CD4-positive, alpha-beta T cell treated with Interleukin-2 at 100 ng/mL for 4 hours (primary cell): ENCODE data around the gene RNF5.
"Not testable (repeated sequence)": the region's sequence is repeated elsewhere in the genome, so short reads cannot be mapped to it uniquely, and the experiment has no call there.

Source experiments
- DNase-seq: peaks from one replicate; pipeline ENCODE4 v3.0.0-alpha.2; 2020; ENCODE audit warnings: low spot score

RNF5 gene

DNA sequence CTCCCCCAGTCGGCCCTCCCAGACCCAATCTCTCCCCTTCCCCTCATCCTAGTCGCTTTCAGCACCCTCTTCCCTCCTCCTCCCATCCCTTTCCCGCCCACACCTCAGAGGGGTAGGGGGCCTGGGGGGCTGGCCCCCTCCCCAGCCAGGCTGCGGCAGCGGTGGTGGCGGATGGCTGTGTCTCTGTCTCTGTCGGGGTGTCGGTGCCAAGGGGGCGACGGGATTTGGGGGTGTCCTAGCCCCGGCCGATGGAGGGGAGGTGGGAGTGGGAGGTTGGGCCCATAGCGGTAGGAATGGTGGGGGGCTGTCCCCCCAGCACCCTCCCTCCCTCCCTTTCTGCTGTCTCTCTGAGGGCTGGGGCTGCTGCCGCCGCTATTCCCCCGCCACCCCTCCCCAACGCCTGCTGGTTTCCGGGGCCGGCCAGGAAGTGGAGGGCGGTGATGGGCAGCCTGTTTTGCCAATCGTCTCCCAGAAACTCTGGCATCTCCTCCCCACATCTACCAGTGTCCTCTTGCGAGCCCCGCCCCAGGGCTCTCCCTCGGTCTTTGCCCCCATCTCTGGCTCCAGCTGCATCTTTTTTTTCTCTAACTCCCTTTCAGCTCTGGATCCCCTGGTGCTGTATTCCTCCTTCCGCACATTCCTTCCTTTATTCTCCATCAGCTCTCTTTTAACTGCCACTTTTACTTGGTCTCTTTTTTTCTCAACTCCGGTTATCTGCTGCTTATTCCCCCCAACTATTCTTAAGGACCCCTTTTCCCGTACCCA is 2.3 kb upstream of the RNF5 start, which contains the start of gene AGPAT1:
AGPAT1 (minus strand) TSS at position 374 of the 765 bp plus-strand sequence. CDS start 4,588 bp downstream, outside the sequence.
- DNase-seq: peak; percentile 98

DNA sequence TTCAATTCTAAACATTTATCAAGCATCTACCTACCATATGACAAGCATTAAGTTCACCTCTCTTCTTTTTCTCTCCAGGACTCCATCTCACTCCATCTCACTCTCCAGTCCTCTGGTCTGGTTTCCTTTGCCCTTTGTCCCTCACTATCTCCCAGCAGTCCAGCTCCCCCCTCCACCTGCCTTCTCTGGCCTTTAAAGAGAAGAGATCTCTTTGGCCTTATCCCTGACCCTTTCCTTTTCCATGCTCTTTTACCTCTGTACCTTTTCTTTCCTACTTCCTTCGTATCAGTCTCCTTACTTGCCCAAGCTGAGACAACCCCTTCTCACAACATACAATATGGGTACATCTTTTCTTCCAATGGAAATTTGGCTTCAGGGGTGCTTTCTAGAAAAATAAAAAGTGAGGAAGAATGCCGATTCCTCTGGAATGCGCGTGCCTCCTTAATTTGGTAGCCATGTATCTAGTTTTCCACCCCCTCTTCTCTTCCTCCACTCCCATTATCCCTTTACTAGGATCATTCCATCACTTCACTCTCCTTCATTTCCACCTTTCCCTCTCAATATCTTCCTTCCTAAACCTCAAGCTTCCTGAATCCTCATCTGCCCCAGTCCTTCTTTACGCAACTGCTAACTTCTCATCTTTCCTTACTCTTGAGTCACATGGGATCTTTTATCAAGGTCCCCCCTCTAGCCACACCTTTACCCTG is 1.6 kb upstream of the RNF5 start:
- no peak for DNase-seq

DNA sequence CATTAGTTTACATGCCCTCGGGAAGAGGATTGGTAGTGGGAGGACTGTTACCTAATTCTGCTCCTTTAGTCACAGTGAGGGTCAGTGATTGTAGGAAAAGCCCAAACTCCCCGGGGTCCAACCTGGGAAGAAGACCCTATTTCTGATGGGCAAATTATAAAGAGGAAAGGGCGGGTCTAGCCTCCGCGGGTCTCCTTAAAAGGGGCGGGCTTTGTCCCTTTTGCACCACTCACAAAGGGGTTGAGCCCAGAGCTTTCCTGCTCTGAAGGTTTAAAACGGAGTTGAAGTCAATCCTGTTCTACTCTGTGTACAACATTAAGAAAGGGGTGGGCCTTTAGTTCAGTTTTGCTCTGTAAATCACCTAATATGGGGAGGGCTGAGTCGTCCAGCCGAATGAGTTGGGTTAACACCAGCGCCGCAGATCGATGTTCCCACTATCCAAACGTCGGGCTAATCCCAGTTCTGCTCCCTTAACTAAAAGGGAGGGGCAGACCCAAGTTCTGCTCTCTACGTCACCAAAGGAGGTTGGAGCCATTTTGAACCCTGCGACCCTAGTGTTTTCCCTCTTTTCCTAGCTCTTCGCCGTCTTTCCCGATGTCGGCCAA is 920 bp upstream of the RNF5 start:
- peak; percentile 58 for DNase-seq

DNA sequence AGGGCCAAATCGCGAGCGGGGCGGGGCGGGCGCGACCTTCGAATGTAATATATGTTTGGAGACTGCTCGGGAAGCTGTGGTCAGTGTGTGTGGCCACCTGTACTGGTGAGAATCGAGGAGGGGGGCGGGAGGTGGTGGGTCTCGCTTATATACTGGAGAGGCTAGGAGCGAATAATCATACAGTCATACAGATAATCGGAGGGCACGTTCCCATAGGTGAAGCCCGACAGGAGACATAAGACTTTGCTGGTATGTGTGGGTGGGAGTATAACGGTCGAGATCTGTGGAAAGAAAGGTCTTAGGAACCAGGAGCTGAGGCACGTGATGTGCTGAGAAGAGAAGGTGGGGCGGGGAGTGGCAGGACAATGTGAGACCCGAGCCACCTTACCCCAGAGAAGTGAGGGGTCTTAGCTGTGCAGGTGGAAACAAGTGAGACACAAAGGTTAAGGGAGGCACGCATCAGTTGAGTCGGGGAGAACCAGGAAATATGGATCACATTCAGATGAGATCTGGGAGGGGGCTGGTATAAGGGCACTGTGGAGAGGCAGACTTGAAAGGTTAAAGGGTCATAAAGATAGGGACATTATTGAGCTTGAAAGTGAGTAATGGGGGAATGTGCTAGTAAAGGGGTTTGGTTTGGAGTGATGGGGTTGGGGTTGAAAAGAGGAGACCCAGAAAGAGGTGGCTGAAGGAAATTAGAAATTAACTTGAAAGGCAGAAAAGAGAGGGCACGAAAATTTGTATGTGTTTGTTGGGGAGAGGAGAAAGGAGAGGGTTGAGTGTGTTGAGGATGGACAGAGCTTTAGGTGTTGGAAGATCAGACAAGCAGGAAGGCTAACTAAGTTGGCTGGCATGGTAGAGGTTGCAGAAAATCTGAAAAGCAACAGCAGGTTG is 589 bp downstream of the RNF5 start:
- no peak for DNase-seq

DNA sequence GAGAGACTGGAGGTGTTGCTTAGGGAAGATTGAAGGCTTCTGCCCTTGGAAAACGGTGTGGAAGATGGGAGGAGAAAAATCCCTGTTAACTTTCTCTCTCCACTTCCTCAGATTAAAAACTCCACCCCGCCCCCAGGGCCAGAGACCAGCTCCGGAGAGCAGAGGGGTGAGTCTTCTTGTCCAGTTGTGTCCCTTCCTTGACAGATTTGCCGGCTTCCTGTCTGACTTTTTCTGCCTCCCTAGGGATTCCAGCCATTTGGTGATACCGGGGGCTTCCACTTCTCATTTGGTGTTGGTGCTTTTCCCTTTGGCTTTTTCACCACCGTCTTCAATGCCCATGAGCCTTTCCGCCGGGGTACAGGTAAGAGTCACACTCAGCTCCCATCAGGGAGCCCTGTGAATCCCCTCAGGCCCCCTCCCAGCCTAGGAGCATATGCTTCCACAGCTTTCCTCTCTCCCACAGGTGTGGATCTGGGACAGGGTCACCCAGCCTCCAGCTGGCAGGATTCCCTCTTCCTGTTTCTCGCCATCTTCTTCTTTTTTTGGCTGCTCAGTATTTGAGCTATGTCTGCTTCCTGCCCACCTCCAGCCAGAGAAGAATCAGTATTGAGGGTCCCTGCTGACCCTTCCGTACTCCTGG is 1.7 kb downstream of the RNF5 start:
- no peak for DNase-seq

DNA sequence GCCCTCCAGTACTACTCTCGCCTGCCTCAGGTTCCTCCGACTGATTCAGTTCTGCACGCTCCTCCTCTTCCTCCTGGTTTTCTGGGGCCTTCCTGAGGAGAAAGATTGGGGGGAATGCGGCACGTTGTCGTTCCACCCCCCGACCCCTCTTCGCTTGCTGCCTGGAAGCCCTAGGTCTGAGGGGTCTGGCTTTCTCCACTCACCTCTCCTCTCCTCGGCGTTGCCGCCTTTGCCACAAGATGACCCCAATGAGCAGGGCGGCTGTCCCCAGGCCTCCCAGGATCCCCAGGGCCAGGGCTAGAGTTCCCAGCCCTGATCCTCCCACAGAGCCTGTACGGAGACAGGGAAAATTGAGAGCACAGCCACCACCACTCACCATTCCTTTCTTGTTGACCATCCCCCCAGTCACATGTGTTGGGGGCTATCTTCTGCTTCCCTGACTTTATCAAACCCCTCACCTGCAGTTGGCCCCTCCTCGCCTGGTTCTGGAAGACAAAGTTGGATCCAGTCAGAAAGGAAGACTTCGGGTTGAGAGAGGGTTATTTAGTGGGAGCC is 3.0 kb downstream of the RNF5 start:
- DNase-seq: no peak

DNA sequence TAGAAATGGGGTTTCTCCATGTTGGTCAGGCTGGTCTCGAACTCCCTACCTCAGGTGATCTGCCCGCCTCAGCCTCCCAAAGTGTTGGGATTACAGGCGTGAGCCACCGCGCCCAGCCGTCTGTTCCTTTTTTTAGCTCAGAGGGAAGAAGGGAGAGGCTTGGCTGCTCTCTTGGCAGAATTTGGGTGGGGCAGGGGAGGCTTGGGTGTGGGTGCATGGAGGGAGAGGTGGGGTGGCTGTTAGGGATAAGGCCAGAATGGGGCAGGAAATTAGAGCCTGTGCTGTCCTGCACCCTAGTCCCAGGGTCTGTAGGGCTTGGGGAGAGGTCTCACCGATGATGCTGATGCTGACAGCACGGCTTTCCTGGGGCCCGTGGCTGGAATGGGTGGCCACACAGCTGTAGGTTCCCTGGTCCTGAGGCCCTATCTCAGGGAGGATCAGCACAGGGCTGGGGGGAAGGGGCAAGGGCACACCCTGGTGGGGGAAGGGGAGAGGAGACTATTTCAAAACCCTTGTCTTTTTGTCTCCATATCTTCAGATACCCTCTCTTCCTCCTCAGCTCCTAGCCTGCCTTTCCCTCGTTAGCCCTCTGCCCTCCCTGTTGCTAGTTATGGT is 3.8 kb downstream of the RNF5 start:
- DNase-seq: no peak

DNA sequence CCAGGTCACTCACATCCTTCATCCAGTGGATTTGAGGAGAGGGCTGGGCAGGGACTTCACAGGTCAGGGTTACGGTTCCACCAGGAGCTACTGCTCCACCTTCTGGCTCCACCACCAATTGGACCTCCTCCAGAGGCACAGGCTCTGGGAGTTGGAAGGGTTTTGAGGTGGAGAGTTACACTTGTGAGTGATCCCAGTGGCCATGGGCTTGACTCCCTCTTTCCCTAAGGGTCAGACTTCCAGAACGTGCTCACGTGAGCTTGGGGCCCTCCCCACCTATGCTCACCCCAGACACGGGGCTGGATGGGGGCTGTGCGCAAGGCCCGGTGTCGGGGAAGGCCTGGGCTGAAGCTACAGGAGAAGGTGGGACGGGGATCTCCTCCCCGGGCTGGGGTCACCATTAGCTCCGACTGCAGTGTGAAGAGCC is 4.4 kb downstream of the RNF5 start:
- no peak for DNase-seq

DNA sequence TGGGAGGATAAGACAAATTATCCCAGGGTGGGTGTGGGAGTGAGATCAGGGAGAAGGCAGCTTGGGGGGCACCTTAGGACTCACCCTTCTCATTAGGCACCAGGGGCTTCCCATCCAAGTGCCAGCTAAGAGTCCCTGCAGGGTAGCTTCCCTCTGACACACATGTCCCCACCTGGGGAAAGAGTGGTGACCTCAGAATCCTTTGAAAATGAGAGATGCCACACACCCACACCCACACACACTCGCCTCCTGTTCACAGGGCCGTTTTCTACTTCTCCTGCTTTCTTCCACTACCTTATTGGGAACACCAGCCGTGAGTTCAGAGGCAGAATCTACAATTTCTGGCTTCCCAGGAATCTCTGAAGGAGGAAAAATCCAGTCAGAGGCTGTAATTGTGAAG is 4.8 kb downstream of the RNF5 start:
- no peak for DNase-seq

DNA sequence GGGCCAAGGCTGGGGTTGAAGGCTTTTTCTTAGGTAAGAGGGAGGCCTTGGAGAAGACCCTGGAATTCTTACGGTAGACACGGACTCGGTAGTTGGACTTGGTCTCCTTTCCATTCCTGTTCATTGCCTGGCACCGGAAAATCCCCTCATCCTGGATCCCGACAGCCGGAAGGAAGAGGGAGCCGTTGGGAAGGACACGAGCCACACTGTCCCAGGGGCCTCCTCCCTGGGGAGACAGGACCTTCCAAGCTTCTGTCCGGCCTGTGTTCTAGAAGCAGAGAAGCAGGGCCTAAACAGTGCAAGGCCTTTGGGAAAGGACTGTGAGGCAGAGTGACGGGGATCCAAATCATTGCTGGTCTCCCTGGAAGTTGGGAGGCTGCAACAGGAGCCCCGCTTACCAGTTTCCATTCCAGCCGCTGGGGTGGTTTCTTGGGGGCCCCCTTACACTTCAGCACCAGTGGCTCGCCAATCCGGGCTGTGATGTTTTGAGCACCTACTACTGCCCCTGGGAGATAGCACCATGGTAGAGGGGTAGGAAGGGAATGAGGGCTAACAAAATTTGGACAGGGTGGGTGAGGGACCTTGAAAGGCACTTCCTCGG is 5.4 kb downstream of the RNF5 start:
- no peak for DNase-seq

DNA sequence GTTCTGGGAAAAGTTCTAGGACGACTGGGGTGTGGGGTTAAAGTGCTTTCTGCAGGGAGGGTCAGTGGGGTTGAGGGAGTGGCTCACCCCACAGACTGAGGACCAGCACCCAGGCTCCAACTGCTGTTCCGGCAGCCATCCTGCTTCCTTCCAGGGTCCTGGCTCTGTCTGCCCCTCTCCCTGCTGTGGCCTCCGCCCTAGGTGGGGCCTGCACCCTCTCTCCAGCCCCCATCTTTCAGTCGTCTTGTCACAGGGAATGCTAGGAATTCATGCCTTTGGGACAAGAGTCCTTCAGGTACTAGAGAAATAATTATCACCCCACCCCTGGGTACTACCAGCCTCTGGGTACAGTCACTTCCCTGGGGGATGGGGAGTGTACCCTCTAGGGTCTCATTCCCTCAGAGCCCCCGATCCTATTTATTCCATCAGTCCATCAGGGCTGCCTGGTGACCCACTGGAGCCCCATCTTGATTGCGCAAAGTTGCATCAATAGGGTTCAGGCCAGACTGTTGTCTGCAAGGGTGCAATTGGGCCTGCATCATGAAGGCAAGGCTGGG is 6.0 kb downstream of the RNF5 start, which contains the start of gene AGER:
AGER (minus strand) TSS at position 170 of the 557 bp plus-strand sequence; CDS start at position 139, 31 bp downstream.
- no peak for DNase-seq

DNA sequence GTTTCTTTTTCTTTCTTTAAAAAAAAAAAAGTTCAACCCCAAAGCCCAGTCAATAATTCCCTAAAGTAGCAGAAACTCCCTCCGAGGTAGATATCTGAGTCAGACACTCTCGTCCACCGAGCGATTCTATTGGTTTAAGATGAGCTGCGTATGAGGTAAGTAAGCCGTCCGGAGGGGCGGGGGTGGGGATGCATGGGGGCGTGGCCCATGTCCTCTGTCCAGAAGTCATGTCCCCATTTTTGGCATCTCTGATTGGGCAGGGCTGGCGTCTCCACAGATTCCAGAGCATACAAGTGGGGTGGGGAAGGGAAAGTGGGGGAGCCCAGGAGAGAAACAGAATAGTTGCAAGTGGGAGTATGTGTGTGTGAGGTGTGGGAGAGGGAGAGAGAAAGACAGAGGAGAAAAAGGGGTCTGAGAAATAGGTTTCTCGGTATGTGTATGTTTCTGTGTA is 7.5 kb downstream of the RNF5 start:
- DNase-seq: peak; percentile 69

DNA sequence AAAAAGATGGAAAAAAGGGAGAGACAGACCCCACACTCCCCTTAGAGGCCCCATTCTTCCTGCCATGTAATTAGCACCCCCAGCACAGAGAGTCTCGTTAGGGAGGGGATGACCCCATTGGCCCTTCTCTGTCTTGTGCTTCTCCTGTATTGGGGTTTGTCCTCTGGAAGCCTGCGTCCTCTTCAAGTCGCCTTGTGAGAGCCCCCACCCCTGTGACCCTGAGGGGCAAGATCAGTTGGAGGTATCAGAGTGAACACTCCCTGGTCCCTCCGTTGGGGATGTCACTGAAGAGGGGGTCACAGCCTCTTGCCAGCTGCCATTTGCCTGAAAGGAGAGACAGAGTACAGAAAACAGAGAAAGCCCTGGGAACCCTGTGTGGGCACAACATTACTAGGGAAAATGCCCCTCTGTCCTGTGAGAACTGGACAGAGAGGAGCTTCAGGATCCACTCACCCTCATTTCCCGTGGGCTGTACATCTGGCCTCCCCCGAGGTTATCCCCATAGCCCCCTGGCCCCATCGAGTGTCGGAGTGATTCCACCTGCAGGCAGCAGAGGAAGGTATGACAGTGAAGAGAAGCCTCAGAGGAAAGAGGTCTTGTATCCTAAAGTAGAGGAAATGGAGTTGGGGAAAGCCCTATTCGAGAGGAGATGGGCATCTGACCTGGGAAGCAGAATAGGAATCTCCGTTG is 8.1 kb downstream of the RNF5 start:
- DNase-seq: not testable (repeated sequence)

DNA sequence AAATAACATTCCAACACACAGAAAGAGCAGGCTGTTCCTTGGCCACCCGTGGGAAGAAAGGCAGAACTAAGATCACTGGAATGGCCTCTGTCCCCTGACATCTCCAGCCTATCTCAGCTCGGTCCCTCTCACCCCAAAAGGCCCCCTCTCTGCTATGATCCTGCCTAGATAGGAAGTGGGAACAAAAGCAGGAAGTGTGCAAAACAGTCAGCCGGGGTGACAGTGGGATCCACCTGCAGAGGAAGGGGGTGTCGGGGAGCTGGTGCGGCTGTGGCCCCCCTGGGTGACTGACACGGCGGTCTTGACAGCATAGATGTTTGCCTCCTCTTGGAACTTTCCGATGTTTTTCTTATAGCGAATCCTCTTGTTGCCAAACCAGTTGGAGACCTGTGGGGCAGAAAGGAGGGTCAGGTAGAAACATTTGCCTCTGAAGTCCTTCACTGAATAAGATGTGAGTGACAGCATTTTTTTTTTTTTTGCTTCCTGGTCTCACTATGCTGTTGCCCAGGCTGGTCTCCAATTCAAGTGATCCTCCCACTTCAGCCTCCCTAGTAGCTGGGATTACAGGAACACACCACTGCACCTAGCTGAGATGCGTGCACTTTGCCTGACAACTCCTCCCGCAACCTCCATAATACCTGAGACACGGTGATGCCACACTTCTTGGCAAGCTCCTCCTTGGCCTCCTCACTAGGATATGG is 9.0 kb downstream of the RNF5 start:
- DNase-seq: no peak

DNA sequence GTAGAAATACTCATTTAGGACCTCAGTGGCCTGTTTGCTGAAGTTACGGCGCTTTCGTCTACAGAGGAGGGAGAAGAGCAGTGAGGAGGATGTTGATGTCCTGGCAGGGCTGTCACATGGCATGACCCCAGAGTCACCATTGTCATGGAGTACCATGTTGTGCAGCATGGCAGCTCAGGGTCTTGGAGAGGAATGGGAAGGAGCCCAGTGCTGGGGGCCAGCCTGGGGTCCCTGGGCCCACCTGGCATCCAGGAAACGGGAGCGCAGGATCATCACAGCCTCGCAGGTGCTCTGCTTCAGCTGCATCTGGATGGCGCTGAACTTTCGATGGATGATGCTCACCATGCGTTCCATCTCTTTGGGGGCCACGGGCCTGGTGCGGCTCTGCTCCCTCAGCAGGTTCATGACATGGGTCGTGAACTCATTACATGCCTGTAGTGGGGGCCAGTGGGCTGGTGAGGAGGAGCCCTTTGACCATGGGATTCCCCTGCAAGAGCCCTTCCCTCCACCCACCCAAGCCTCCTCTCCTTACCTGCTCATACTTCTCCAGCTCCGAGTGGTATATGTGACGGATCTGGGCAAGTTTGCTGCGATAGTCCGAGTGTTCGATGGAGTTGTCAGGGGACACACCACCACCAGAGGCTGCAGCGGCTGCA is 9.6 kb downstream of the RNF5 start:
- DNase-seq: not testable (repeated sequence)

DNA sequence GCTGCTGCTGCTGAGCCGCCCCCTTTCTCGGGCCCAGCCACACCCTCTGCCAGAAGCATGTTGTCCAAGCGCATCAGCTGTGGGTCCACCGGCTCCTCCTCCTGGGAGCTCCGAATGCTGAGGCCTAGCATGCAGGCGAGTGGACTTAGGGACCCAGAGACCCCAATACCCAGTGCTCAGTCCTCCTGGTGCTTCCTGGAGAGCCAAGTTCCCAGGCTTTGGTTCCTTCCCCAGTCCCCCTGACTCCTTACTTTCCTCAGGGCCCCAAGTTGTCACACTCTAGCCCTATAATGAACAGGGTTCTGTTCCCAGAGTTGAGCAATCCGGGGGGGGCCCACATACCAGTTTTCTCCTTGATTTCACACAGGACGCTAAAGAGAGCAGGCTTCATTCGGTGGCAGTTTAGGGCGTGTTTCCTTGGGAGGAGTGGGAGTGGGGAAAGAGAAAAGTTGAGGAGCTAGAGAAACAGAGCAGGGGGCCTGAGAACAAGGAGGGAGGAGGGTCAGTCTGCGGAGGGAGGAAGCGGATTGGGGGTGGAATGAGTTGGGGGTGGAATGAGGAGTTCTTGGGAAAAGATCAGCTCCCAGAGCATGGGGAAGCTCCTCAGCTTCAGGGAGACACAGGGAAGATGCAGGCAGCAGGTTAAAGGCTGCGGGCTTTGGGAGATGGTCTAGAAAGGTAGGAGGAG is 10.3 kb downstream of the RNF5 start:
- no peak for DNase-seq

DNA sequence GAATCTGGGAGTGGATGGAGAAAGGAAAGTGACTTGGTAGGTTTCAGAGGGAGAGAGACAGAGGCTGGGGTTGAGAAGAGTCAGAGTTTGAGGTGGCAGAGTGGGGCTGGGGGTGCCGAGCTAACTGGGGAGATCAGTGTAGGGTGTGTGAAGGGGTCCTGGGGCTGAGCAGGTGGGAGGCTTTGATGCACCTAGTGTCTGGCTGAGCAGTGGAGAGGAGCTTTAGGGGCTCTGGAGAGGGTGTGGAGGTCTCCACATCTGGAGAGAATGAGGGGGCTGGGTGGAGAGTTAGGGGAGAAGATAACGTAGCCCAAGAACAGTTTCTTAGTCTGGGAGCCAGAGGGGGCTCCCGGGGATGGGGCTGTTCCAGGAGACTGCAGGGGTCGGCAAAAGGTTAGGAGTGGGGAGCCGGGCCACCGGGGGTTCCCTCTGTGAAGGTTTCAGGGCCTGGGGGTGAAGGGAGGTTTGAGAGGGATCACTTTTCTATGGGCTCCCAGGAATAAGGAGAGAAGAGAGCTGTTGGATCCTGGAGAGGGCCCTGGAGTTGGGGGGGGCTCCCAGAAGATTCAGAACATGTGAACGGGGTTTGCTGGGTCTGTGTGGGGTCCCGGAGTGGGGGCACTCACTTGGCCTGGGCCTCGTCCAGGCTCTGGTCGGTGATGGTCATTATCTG is 11.0 kb downstream of the RNF5 start:
- DNase-seq: no peak
